GM21576 (cell line): Measurements from ENCODE around the gene INPP5E.
A peak's percentile ranks its signal among the peaks of the same experiment; 100 is the strongest.
"Not testable (repeated sequence)": the region's sequence is repeated elsewhere in the genome, so short reads cannot be mapped to it uniquely, and the experiment has no call there.

Experiments used
- ATAC-seq: cut with Tn5 transposase; IDR thresholded peaks from one replicate; pipeline ENCODE4 v1.9.1; 2021; ENCODE audit warnings: mild to moderate bottlenecking, moderate library complexity; ENCODE audit not compliant: unreplicated experiment

INPP5E gene

GRCh38 chr9:136407061-136407460, 32.6 kb downstream of the INPP5E start:
- not testable (repeated sequence) for ATAC-seq

DNA sequence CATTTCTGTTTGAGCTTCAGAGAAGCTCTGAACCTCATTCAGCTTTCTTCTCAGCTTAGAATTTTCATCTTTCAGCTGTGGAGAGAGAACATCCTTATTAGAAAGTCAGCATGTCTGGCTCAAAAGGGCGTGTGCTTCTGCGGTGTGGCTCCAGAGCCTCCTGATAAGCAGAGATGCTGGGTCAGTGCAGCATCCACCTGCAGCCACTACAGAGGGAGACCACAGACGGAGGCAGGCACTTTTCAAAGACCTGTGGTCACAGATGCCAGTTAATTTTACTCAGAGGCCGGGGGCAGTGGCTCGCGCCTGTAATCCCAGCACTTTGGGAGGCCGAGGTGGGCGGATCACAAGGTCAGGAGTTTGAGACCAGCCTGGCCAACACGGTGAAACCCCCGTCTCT, 33.7 kb downstream of the INPP5E start:
- ATAC-seq, result not testable (repeated sequence)

DNA sequence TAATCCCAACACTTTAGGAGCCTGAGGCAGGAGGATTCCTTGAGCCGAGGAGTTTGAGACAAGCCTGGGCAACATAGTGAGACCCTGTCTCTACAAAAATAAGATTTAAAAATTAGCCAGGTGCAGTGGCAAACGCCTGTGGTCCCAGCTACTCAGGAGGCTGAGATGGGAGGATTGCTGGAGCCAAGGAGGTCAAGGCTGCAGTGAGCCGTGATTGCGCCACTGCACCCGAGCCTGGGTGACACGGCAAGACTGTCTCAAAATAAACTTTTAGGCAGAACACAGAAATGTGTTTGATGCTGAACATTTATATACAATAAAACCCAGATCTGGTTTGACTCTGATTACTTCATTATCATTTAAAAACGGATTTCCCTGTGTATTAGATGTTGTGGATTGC, 34.2 kb downstream of the INPP5E start:
- ATAC-seq, result no peak

- no peak for ATAC-seq
Observed at GRCh38 chr9:136404801-136405136, 34.9 kb downstream of the INPP5E start.

- ATAC-seq, result no peak
Observed at GRCh38 chr9:136403915-136404800, 35.5 kb downstream of the INPP5E start.

DNA sequence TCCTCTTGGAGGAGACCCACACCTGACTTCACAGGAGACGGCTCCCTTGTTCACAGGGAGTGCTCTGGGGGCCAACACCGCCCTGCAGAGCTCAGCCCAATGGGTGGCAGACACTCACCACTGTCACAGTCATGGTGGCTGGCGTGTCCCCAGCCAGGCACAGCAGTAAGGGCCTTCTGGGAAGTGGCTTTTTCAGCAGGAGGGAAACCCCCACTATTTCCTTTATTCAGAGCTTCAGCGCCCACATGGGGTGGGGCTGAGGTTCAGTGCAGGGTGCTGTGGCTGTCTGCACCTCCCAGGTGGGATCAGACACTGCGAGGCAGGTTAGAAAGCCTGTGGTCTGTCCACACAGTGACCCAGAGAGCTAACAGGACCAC, 36.1 kb downstream of the INPP5E start:
- ATAC-seq, result no peak

- ATAC-seq, result no peak
Observed at GRCh38 chr9:136402067-136402466, 37.6 kb downstream of the INPP5E start.

DNA sequence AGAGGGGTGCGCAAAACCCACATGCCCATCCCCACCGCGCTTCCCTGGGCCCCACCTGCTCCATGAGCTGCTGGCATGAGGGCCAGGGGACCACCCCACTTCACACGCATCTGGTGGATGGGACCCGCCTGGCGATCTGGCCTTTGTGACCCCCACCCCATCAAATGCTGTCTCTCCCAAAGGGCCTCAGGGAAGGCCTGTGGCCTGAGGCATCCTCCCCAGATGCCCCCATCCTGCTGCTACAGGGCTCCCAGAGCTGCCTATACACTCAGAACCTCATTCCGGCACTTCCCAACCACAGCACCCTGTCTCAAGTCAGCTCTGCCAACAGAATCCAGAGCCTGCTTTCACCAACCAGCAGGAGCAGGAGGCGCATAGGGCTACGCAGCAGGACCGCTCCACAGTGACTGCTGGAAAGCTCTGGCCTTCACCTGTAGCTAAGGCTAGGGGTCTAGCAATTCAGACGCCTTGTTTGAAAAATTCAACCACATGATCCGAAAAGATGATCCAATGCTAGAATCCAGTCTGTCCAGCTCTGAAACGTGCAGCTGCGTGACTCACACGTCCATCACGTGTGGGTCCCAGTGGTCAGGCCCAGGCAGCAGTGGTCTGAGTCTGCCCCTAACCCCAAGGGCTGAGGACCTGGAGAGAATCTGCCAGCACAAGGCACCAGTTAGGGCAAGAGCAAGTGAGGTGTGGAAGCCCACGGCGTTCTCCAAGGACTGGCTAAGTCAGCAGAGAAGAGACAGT, 38.3 kb downstream of the INPP5E start:
- no peak for ATAC-seq

GRCh38 chr9:136400038-136400834, 39.4 kb downstream of the INPP5E start, which contains the start of gene SNAPC4:
TSS of gene SNAPC4 (minus strand) at chr9:136400170. CDS start at chr9:136398428, 1,742 bp downstream.
- peak; percentile 67 for ATAC-seq

- ATAC-seq, result peak; percentile 23
Observed at GRCh38 chr9:136399176-136400037, 40.2 kb downstream of the INPP5E start.

DNA sequence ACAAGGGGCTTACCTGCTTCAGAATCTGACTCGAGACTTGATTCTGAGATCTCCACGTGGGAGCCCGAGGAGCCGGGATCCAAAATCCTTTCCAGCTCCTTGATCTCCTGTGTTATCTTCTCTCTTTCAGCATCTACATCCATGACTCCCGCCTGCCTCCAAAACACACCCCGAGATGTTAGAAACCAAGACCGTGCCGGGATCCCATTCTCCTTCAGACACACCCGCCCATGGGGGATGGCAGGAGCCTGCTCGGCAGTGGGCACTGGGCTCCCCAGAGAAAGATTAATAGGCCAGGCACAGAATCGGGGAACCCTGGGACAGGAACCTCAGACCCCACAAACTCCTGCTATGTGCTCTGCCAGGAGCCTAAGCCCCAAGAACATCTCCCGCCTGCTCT, 41.4 kb downstream of the INPP5E start:
- ATAC-seq, result no peak

- ATAC-seq, result no peak
Observed at GRCh38 chr9:136397643-136398042, 42.0 kb downstream of the INPP5E start.

DNA sequence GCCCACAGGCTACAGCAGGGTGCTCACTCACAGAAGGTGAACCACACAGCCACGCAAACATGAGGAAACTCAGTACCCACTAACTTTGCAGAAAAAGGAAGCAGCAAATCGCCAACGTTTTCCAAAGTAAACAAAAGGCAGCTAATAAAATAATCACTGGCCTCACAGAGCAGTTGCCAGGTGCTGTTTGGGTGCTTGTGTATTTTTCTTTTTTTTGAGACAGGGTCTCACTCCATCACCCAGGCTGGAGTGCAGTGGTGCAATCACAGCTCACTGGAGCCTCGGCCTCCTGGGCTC, 43.5 kb downstream of the INPP5E start:
- ATAC-seq, result no peak

- ATAC-seq, result no peak
Observed at GRCh38 chr9:136395345-136396218, 44.1 kb downstream of the INPP5E start.

DNA sequence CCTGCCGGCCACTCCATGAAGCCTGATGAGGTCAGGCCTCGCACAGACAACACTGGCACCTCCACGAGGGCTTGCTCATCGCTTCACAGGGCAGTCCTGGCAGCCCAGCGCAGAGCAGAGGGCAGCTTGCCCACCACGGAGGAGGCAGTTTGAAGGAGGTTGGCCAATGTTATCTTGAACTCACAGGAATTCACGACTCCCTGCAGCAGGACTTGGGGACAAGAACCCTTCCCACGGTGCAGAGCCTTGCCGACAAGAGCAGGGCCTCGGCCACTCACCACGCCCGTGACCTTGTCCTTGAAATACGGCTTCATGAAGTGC, 44.7 kb downstream of the INPP5E start:
- ATAC-seq, result no peak

- no peak for ATAC-seq
Observed at GRCh38 chr9:136394312-136395019, 45.2 kb downstream of the INPP5E start.

GRCh38 chr9:136393531-136393930, 46.1 kb downstream of the INPP5E start:
- no peak for ATAC-seq

GRCh38 chr9:136392538-136393449, 46.9 kb downstream of the INPP5E start:
- ATAC-seq, result no peak
